A673 (cell line): ENCODE results near the gene ACTL9. TPM values are rescaled to one million over a fixed set of nuclear protein-coding genes. Genes with fewer than 3 reads are reported as not detected.

Source experiments
- BruUV-seq: library from RNA; stranded (reverse); fragments of 400-500 nt; replicated peaks from 2 replicates; lab custom pipeline; 2021; lab: Mats Ljungman, UMichigan
- CTCF ChIA-PET: fragments of 300-600 bp; sonication (Branson Sonifier 250); formaldehyde crosslinking; loops from one replicate; lab custom pipeline; 2022; ENCODE audit warnings: antibody characterized with exemption; lab: Charles Lee
- POLR2A ChIA-PET: fragments of 300-600 bp; sonication (Branson Sonifier 250); formaldehyde crosslinking; loops from one replicate; lab custom pipeline; 2022; ENCODE audit warnings: antibody characterized with exemption; ENCODE audit not compliant: low non-redundant PET; lab: Charles Lee
- DNase-seq: peaks from one replicate; pipeline ENCODE4 v3.0.0-alpha.2; 2015; ENCODE audit warnings: low spot score
- H3K27ac ChIP-seq: fragments of 200-600 bp; sonication (generic); 2 replicates; pipeline ENCODE4 v1.5.1; 2016; ENCODE audit warnings: mixed run types, low read depth, mild to moderate bottlenecking, mixed read lengths, antibody characterized with exemption, low read length; ENCODE audit not compliant: poor library complexity, severe bottlenecking
- H3K27me3 ChIP-seq: fragments of 200-600 bp; sonication (generic); replicated peaks from 2 replicates; pipeline ENCODE4 v1.6.1; 2017; ENCODE audit warnings: mixed run types, low read depth, mild to moderate bottlenecking, mixed read lengths, antibody characterized with exemption, low read length; ENCODE audit not compliant: insufficient read depth, poor library complexity
- H3K36me3 ChIP-seq: fragments of 200-600 bp; sonication (generic); 2 replicates; pipeline ENCODE4 v1.6.1; 2016; ENCODE audit warnings: mixed run types, mild to moderate bottlenecking, mixed read lengths, antibody characterized with exemption, low read length; ENCODE audit not compliant: insufficient read depth, poor library complexity, severe bottlenecking
- H3K4me1 ChIP-seq: fragments of 200-600 bp; sonication (generic); 2 replicates; pipeline ENCODE4 v1.6.1; 2017; ENCODE audit warnings: mixed run types, mild to moderate bottlenecking, mixed read lengths, antibody characterized with exemption, low read length; ENCODE audit not compliant: insufficient read depth, poor library complexity, severe bottlenecking
- H3K4me3 ChIP-seq: fragments of 200-600 bp; sonication (generic); 2 replicates; pipeline ENCODE4 v1.5.1; 2016; ENCODE audit warnings: low read depth, mixed run types, mild to moderate bottlenecking, mixed read lengths, low read length; ENCODE audit not compliant: poor library complexity, severe bottlenecking
- H3K9me3 ChIP-seq: fragments of 200-600 bp; sonication (generic); 2 replicates; pipeline ENCODE4 v1.6.1; 2016; ENCODE audit warnings: mixed run types, low read depth, mild to moderate bottlenecking, mixed read lengths, antibody characterized with exemption, low read length; ENCODE audit not compliant: poor library complexity, severe bottlenecking
- CTCF ChIP-seq: fragments of 300-800, 200-600 bp; sonication (generic); conservative IDR thresholded peaks from 2 replicates; pipeline ENCODE4 v1.5.1; 2017; ENCODE audit warnings: low read depth, mild to moderate bottlenecking, antibody characterized with exemption, low read length, moderate library complexity, mixed read lengths
- EZH2 ChIP-seq: fragments of 200-600 bp; sonication (generic); IDR thresholded peaks from 2 replicates; pipeline ENCODE4 v1.6.1; 2017; ENCODE audit warnings: borderline replicate concordance, low read depth, mild to moderate bottlenecking, mixed read lengths, antibody characterized with exemption, low read length; ENCODE audit not compliant: poor library complexity, severe bottlenecking
- intact Hi-C: fragments of 100-400 bp; cut with micrococcal nuclease; formaldehyde crosslinking; loops from one replicate; pipeline ENCODE4 v1.10.0; 2022; ENCODE audit not compliant: unreplicated experiment
- total RNA-seq: library from RNA; stranded (reverse); gene quantifications from 2 replicates; pipeline ENCODE4 v1.2.3, GENCODE V29; 2021

ACTL9 gene
- total RNA-seq, 1 experiment from 2014 or later, result not detected

- intact Hi-C loops, result no loop called here
- BruUV-seq, result no TSS peak
These were observed 2.7 kb downstream of the ACTL9 start for GRCh38 chr19:8695911-8696310.

GRCh38 chr19:8695501-8695900, 3.1 kb downstream of the ACTL9 start:
- intact Hi-C loops, result no loop called here
- Histone ChIP-seq H3K9me3 (no peaks in the 10 kb centered on the region), H3K36me3 (no peaks in the 10 kb centered on the region), H3K4me3 (no peak overlapping the region), H3K4me1 (no peaks in the 10 kb centered on the region), H3K27me3 (no peaks in the 10 kb centered on the region), H3K27ac (no peak overlapping the region)
- BruUV-seq, result no TSS peak
- POLR2A ChIA-PET, result no interaction called here
- no peak for DNase-seq
- TF ChIP-seq CTCF (no peak), EZH2 (no peak)
- CTCF ChIA-PET, result interaction anchor here (0.6 kb wide), 1 partner anchor 23 kb away, joined by 4 read pairs; no protein-coding TSS in a partner anchor

More at GRCh38 chr19:8695911-8696310, 2.7 kb downstream of the ACTL9 start:
- POLR2A ChIA-PET, result no interaction called here
- Histone ChIP-seq H3K4me3 (no peak overlapping the region), H3K27ac (no peak overlapping the region), H3K36me3 (no peaks in the 10 kb centered on the region), H3K4me1 (no peaks in the 10 kb centered on the region), H3K9me3 (no peaks in the 10 kb centered on the region), H3K27me3 (no peaks in the 10 kb centered on the region)
- no peak for DNase-seq
- CTCF ChIA-PET, result no interaction called here
- TF ChIP-seq EZH2, result no peak
- TF ChIP-seq CTCF, result no peak

GRCh38 chr19:8690753-8691539, 7.6 kb downstream of the ACTL9 start:
- Histone ChIP-seq H3K27ac (no peak overlapping the region), H3K9me3 (no peaks in the 10 kb centered on the region), H3K36me3 (no peaks in the 10 kb centered on the region), H3K4me3 (no peak overlapping the region), H3K4me1 (no peaks in the 10 kb centered on the region), H3K27me3 (no peaks in the 10 kb centered on the region)
- no peak for DNase-seq
- ChIA-PET POLR2A (no interaction called here), CTCF (no interaction called here)
- intact Hi-C loops, result no loop called here
- no TSS peak for BruUV-seq
- TF ChIP-seq CTCF (no peak), EZH2 (no peak)
